Brain microvascular endothelial cell (primary cell): ENCODE data around the gene GRM4.

Source experiments
- DNase-seq: peaks from one replicate; pipeline ENCODE4 v3.0.0-alpha.2; 2020
- H3K27ac ChIP-seq: fragments of 250-450 bp; sonication (Bioruptor Pico); 2 replicates; pipeline ENCODE4 v1.5.1; 2020; ENCODE audit warnings: mild to moderate bottlenecking, moderate library complexity
- H3K27me3 ChIP-seq: fragments of 250-450 bp; sonication (Bioruptor Pico); replicated peaks from 2 replicates; pipeline ENCODE4 v1.5.1; 2020; ENCODE audit warnings: mild to moderate bottlenecking
- H3K36me3 ChIP-seq: fragments of 250-450 bp; sonication (Bioruptor Pico); replicated peaks from 2 replicates; pipeline ENCODE4 v1.5.1; 2020; ENCODE audit warnings: mild to moderate bottlenecking
- H3K4me3 ChIP-seq: 2 replicates; pipeline ENCODE4 v1.5.1; 2011; ENCODE audit warnings: low read depth, mild to moderate bottlenecking, control low read depth, low read length, moderate library complexity
- in situ Hi-C: cut with HindIII; loops from 2 replicates; pipeline ENCODE4 v1.10.0; 2017; ENCODE audit warnings: low sequenced_read_pairs, low pct_ligation_motif_present
- TF ChIP-seq, protein P1 (sequence below): IDR thresholded peaks from 2 replicates; pipeline ENCODE4 v1.5.1; 2011; ENCODE audit warnings: low read depth, mild to moderate bottlenecking, moderate library complexity, low read length, control low read depth, inconsistent platforms; ENCODE audit errors: missing control alignments

The GRM4 gene

DNA sequence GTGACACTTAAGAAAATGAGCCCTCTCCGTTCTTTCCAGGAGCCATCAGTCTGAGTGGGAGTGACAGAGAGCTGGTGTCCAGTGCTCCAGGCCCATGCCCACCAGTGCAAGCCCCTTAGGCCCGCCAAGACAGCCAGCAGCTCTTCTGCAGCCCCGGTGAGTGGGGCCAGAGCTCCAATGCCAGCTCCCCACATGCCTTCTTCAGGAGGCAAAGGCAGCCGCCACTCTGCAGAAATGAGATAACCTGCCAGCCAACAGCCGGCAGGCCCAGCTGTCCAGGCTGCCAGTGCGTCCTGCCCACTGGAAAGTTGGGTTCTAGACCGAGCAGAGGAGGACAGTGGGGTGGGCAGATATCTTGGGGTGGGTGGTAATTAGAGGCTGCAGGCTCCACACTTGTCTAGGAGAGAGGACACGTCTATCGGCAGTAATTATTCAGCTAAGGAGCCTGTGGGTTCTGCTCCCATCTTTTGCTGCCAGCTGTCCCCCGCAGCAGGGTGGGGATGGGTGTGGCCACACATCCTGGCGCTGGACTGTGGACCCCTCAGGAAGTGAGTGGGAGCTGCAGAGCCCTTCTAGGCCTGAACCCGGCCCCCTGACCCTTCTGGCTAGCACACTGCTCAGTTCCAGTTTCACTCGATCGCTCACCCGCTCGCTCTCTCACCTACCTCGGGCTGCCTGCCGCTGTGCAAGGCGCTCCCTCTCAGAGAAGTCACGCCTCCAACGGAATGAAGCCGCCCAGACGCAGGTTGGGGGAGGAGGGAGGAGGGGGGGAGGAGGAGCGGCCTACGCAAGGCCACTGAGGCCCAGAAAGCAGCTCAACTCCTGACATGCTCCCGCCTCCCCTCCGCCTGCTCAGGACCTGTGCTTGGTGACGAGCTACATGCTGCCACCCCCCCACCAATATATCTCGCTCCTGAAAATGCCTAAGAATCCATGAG lies 3.6 kb downstream of the GRM4 start:
- Histone ChIP-seq H3K4me3 (no peak overlapping the region), H3K27ac (no peak overlapping the region), H3K36me3 (no peaks in the 10 kb centered on the region), H3K27me3 (peaks cover 56% of the 10 kb centered on the region)
- DNase-seq = no peak
- in situ Hi-C loops = loop anchor here (25.0 kb wide), 1 partner anchor 380 kb away; no protein-coding TSS in a partner anchor
- TF ChIP-seq, protein P1, sequence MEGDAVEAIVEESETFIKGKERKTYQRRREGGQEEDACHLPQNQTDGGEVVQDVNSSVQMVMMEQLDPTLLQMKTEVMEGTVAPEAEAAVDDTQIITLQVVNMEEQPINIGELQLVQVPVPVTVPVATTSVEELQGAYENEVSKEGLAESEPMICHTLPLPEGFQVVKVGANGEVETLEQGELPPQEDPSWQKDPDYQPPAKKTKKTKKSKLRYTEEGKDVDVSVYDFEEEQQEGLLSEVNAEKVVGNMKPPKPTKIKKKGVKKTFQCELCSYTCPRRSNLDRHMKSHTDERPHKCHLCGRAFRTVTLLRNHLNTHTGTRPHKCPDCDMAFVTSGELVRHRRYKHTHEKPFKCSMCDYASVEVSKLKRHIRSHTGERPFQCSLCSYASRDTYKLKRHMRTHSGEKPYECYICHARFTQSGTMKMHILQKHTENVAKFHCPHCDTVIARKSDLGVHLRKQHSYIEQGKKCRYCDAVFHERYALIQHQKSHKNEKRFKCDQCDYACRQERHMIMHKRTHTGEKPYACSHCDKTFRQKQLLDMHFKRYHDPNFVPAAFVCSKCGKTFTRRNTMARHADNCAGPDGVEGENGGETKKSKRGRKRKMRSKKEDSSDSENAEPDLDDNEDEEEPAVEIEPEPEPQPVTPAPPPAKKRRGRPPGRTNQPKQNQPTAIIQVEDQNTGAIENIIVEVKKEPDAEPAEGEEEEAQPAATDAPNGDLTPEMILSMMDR = no peak

DNA sequence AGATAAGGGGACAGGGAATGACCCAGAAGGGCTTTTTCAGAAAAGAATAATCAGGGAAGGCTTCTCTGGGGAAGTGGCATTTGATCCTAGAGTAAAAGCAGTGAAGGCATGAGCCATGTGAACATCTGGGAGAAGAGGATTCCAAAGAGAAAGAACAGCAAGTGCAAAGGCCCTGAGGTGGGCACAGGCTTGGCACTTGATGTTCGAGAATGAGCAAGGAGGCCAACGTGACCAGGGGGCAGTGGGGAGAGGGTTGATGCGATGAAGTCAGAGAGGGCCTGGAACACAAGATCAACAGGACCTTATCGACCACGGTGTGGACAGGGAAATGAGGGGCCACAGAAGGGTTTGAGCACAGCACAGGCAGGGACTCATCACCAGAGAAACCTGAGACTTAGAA lies 5.8 kb downstream of the GRM4 start:
- Histone ChIP-seq H3K4me3 (no peak overlapping the region), H3K27ac (no peak overlapping the region), H3K27me3 (peaks cover 55% of the 10 kb centered on the region), H3K36me3 (no peaks in the 10 kb centered on the region)
- TF ChIP-seq, protein P1 = no peak
- in situ Hi-C loops = loop anchor here (25.0 kb wide), 1 partner anchor 378 kb away; no protein-coding TSS in a partner anchor
- DNase-seq = no peak

DNA sequence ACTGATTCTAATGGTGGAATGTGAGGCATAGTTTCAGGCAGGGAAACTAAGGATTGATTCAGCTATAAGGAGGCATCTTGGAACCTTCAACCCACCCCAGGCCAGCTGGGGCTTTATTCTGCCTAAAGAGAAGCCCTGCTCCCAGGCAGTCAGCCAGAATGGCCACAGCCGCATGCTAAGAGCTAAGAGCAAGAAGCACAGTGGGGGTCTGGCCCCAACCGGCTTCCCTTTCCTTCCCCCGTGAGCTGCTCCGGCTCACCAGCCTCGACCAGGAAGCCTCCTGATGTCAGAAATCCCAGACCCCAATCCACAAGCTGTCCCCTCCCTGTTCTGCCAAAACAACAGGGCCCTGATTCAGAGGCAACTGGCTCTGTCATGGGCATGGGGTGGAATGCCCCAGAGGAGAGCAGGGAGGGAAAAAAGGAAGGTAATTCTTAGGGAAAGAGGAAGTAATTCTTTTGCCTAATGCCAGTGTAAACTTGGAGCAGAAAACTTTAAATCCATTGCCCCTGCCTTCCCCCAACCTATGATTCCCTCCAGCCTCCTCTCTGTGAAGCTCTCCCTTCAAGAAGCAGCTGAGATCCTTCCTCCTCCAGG lies 6.9 kb downstream of the GRM4 start:
- in situ Hi-C loops = loop anchor here (25.0 kb wide), 1 partner anchor 377 kb away; no protein-coding TSS in a partner anchor
- peaks cover 52% of the 10 kb centered on the region for H3K27me3 ChIP-seq

DNA sequence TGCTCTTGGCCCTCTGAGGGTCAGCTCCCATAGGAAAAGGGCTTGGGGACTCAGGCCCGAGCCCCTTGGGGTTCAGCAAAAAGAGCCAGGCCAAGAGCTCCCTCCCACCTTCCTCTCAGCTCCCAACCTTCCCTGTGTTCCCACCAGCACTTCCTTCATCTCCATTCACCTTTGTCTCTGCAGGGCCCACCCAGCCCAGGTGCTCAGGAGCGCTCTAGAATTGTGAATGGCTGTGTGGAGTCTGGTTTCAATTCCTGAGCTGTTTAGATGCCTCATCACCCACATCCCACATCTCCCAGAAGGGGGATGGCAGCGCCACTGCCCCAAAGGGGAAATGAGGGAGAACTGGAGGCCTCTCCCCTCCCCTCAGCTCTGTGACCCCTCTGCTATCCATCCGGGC lies 7.7 kb downstream of the GRM4 start:
- H3K27ac ChIP-seq = no peak overlapping the region
- in situ Hi-C loops = loop anchor here (25.0 kb wide), 1 partner anchor 376 kb away; no protein-coding TSS in a partner anchor

More for the DNA sequence above, 6.9 kb downstream of the GRM4 start:
- Histone ChIP-seq H3K4me3 (no peak overlapping the region), H3K27ac (no peak overlapping the region), H3K36me3 (no peaks in the 10 kb centered on the region)
- TF ChIP-seq, protein P1 = no peak
- DNase-seq = no peak

DNA sequence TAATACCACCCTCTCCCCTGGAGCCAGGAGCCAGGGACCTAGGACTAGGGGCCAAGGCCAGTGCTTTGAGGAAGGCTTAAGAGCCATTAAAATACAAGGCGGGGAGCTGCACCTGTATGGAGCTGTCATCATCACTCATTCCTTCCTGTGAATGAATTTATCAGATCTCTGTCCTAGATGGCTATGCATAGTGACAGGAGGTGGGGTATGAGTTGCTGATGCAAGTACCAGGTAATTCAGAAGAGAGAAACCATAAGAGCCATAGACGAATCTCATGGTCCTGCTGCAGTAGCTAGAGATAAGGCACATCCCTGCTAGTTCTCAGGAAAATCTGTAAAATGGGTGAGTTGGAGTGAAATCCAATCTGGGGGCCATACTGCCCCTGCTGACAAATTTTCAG lies 10.3 kb downstream of the GRM4 start:
- TF ChIP-seq, protein P1 = no peak
- no peak overlapping the region for H3K27ac ChIP-seq
- H3K27me3 ChIP-seq = peaks cover 24% of the 10 kb centered on the region
- in situ Hi-C loops = loop anchor here (25.0 kb wide), 1 partner anchor 373 kb away; no protein-coding TSS in a partner anchor
- no peaks in the 10 kb centered on the region for H3K36me3 ChIP-seq
- no peak for DNase-seq
- no peak overlapping the region for H3K4me3 ChIP-seq

More for the DNA sequence above, 7.7 kb downstream of the GRM4 start:
- TF ChIP-seq, protein P1 = no peak
- Histone ChIP-seq H3K36me3 (no peaks in the 10 kb centered on the region), H3K4me3 (no peak overlapping the region), H3K27me3 (peaks cover 47% of the 10 kb centered on the region)
- no peak for DNase-seq
